Panc1 (cell line): Measurements from ENCODE around the gene EYS.

Source experiments
- POLR2AphosphoS5 ChIP-seq: IDR thresholded peaks from 2 replicates; pipeline ENCODE4 v1.6.1; 2012; ENCODE audit warnings: mild to moderate bottlenecking, low read depth, low read length, moderate library complexity
- REST ChIP-seq, 2 experiments: IDR thresholded peaks; 2 replicates each; pipeline ENCODE4 v1.6.1; 2011 to 2012; ENCODE audit warnings: low read depth in 2 of 2, control low read depth in 1 of 2, low read length in 1 of 2, mild to moderate bottlenecking in 1 of 2, moderate library complexity in 1 of 2; ENCODE audit not compliant: insufficient read depth in 1 of 2
- SIN3A ChIP-seq: IDR thresholded peaks from 2 replicates; pipeline ENCODE4 v1.6.1; 2012; ENCODE audit warnings: low read depth, mild to moderate bottlenecking, low read length, moderate library complexity, borderline replicate concordance; ENCODE audit not compliant: insufficient read depth
- TCF7L2 ChIP-seq: IDR thresholded peaks from 2 replicates; pipeline ENCODE4 v1.6.1; 2011; ENCODE audit warnings: mild to moderate bottlenecking, low read depth, low read length, inconsistent platforms
- TF ChIP-seq, protein P1 (sequence below): fragments of 450-650 bp; IDR thresholded peaks from 2 replicates; pipeline ENCODE4 v1.5.1; 2017; ENCODE audit warnings: mild to moderate bottlenecking

DNA sequence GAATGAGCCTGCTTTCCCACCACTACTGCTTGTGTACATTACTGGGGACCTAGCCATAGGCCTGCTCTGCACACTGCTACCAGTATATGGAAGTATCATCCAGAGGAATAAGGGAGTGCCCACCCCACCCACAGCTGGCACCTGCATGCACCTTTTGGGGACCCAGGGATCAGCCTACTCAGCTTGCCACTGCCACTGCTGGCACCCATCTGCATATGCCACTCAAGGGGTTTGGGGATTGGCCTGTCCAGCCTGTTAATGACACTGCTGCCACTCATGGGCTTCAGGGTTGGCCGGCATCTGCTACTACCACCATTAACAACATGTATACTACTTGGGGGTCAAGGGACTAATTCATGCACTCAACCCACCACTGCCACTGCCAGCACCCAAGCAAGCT, 1239.4 kb downstream of the EYS start:
- TF ChIP-seq, protein P1, sequence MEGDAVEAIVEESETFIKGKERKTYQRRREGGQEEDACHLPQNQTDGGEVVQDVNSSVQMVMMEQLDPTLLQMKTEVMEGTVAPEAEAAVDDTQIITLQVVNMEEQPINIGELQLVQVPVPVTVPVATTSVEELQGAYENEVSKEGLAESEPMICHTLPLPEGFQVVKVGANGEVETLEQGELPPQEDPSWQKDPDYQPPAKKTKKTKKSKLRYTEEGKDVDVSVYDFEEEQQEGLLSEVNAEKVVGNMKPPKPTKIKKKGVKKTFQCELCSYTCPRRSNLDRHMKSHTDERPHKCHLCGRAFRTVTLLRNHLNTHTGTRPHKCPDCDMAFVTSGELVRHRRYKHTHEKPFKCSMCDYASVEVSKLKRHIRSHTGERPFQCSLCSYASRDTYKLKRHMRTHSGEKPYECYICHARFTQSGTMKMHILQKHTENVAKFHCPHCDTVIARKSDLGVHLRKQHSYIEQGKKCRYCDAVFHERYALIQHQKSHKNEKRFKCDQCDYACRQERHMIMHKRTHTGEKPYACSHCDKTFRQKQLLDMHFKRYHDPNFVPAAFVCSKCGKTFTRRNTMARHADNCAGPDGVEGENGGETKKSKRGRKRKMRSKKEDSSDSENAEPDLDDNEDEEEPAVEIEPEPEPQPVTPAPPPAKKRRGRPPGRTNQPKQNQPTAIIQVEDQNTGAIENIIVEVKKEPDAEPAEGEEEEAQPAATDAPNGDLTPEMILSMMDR, result no peak
- TF ChIP-seq POLR2AphosphoS5, result no peak
- no peak for TF ChIP-seq REST (IDR thresholded peaks at IDR 0.05; ENCODE audit: insufficient read depth in 1 of 2, low read depth in 2 of 2, low read length in 1 of 2)
- no peak for TF ChIP-seq TCF7L2
- no peak for TF ChIP-seq SIN3A
